Measurements from ENCODE around the gene EID3. TPM values are rescaled to one million over a fixed set of nuclear protein-coding genes. Genes with fewer than 3 reads are reported as not detected.
"Not testable (repeated sequence)": the region's sequence is repeated elsewhere in the genome, so short reads cannot be mapped to it uniquely, and the experiment has no call there.

The EID3 gene
- total and polyA plus RNA-seq, 8 donors = 1.6 to 78.1 (median 19.5) TPM

- peaks cover 61 to 92% (median 91%) of the 10 kb centered on the region in 4 donors for H3K36me3 ChIP-seq
- no peaks in the 10 kb centered on the region for H3K27me3 ChIP-seq
- 65 to 100% (median 90%) methylated on average over 1 of the region's 1 CpG for WGBS, 5 donors
- no peak overlapping the region for H3K27ac ChIP-seq
- peaks cover 0 to 7% (median 0%) of the 10 kb centered on the region in 4 donors for H3K4me1 ChIP-seq
- no peak for TF ChIP-seq EP300 (IDR thresholded peaks at IDR 0.05)
- TF ChIP-seq POLR2AphosphoS5 (IDR thresholded peaks at IDR 0.05) = no peak
- TF ChIP-seq POLR2A (IDR thresholded peaks at IDR 0.05) = no peak
- no peak for TF ChIP-seq CTCF (IDR thresholded peaks at IDR 0.05)
- no peak for DNase-seq
- no peaks in the 10 kb centered on the region for H3K9me3 ChIP-seq
- intact Hi-C loops (cut with DNase I; ENCODE audit: low total_unique reads) = no loop called here
- no peak overlapping the region for H3K4me3 ChIP-seq
Measured at GRCh38 chr12:104319918-104320626, 16.5 kb downstream of the EID3 start.

GRCh38 chr12:104320627-104321024 is 17.1 kb downstream of the EID3 start:
- no peak overlapping the region for H3K4me3 ChIP-seq
- no peaks in the 10 kb centered on the region for H3K27me3 ChIP-seq
- intact Hi-C loops (cut with DNase I; ENCODE audit: low total_unique reads) = no loop called here
- no peak overlapping the region for H3K27ac ChIP-seq
- H3K9me3 ChIP-seq = no peaks in the 10 kb centered on the region
- H3K36me3 ChIP-seq = peaks cover 61 to 92% (median 91%) of the 10 kb centered on the region in 4 donors
- no peak for DNase-seq
- peaks cover 0 to 2% (median 0%) of the 10 kb centered on the region in 4 donors for H3K4me1 ChIP-seq
- TF ChIP-seq POLR2A (IDR thresholded peaks at IDR 0.05) = no peak
- no peak for TF ChIP-seq POLR2AphosphoS5 (IDR thresholded peaks at IDR 0.05)
- TF ChIP-seq EP300 (IDR thresholded peaks at IDR 0.05) = no peak
- TF ChIP-seq CTCF (IDR thresholded peaks at IDR 0.05) = no peak

GRCh38 chr12:104321949-104322348 is 18.4 kb downstream of the EID3 start:
- Histone ChIP-seq H3K4me3 (no peak overlapping the region), H3K9me3 (no peaks in the 10 kb centered on the region), H3K27me3 (no peaks in the 10 kb centered on the region), H3K27ac (no peak overlapping the region), H3K4me1 (no peaks in the 10 kb centered on the region), H3K36me3 (peaks cover 61 to 92% (median 91%) of the 10 kb centered on the region in 4 donors)
- 90 to 100% (median 94%) methylated on average over 1 of the region's 1 CpG for WGBS, 5 donors
- no peak for DNase-seq
- intact Hi-C loops (cut with DNase I; ENCODE audit: low total_unique reads) = no loop called here
- TF ChIP-seq CTCF (IDR thresholded peaks at IDR 0.05) (no peak), POLR2AphosphoS5 (IDR thresholded peaks at IDR 0.05) (no peak), POLR2A (IDR thresholded peaks at IDR 0.05) (no peak), EP300 (IDR thresholded peaks at IDR 0.05) (no peak)

GRCh38 chr12:104322533-104322932 is 19.0 kb downstream of the EID3 start:
- DNase-seq; H3K27ac ChIP-seq; H3K27me3 ChIP-seq; intact Hi-C loops (cut with DNase I; ENCODE audit: low total_unique reads); H3K4me3 ChIP-seq; H3K4me1 ChIP-seq; H3K9me3 ChIP-seq: not testable (repeated sequence)
- 97 to 100% (median 100%) methylated on average over 2 of the region's 2 CpGs for WGBS, 5 donors
- peaks cover 61 to 92% (median 91%) of the 10 kb centered on the region in 4 donors for H3K36me3 ChIP-seq

GRCh38 chr12:104323899-104324298 is 20.4 kb downstream of the EID3 start:
- no peaks in the 10 kb centered on the region for H3K4me1 ChIP-seq
- no peaks in the 10 kb centered on the region for H3K9me3 ChIP-seq
- TF ChIP-seq POLR2AphosphoS5 (IDR thresholded peaks at IDR 0.05) (no peak), EP300 (IDR thresholded peaks at IDR 0.05) (no peak), CTCF (IDR thresholded peaks at IDR 0.05) (no peak), POLR2A (IDR thresholded peaks at IDR 0.05) (no peak)
- H3K4me3 ChIP-seq = no peak overlapping the region
- 95 to 100% (median 100%) methylated on average over 1 of the region's 1 CpG for WGBS, 5 donors
- H3K36me3 ChIP-seq = peaks cover 64 to 92% (median 91%) of the 10 kb centered on the region in 4 donors
- intact Hi-C loops (cut with DNase I; ENCODE audit: low total_unique reads) = no loop called here
- no peak for DNase-seq
- no peak overlapping the region for H3K27ac ChIP-seq
- H3K27me3 ChIP-seq = no peaks in the 10 kb centered on the region

GRCh38 chr12:104328278-104328677 is 24.7 kb downstream of the EID3 start:
- H3K36me3 ChIP-seq = peaks cover 42 to 96% (median 91%) of the 10 kb centered on the region in 4 donors
- H3K27me3 ChIP-seq; H3K4me1 ChIP-seq; H3K4me3 ChIP-seq; intact Hi-C loops (cut with DNase I; ENCODE audit: low total_unique reads); H3K9me3 ChIP-seq; H3K27ac ChIP-seq; DNase-seq: not testable (repeated sequence)
- WGBS, 5 donors = 89 to 96% (median 96%) methylated on average over 6 of the region's 6 CpGs
